Immature natural killer cell (primary cell): ENCODE measurements around the gene FSCN2. TPM values are rescaled to one million over a fixed set of nuclear protein-coding genes. Genes with fewer than 3 reads are reported as not detected.
A peak's percentile ranks its signal among the peaks of the same experiment; 100 is the strongest.

Experiments used
- DNase-seq, 3 donors: peaks; one replicate each; pipeline ENCODE4 v3.0.0; 2022; ENCODE audit warnings: mixed read lengths in 1 of 3
- H3K27ac Mint-ChIP-seq, 6 donors: one replicate each; pipeline ENCODE4 v1.8.0; 2020; ENCODE audit warnings: mixed read lengths in 6 of 6, mild to moderate bottlenecking in 5 of 6, inconsistent platforms in 4 of 6, moderate library complexity in 3 of 6
- H3K27me3 Mint-ChIP-seq, 3 donors: one replicate each; pipeline ENCODE4 v1.8.0; 2020 to 2021; ENCODE audit warnings: low read depth in 3 of 3, mild to moderate bottlenecking in 3 of 3, mixed read lengths in 3 of 3, moderate library complexity in 3 of 3, inconsistent platforms in 1 of 3
- H3K36me3 Mint-ChIP-seq, 3 donors: one replicate each; pipeline ENCODE4 v1.8.0; 2020; ENCODE audit warnings: mixed read lengths in 3 of 3, inconsistent platforms in 2 of 3, mild to moderate bottlenecking in 2 of 3
- H3K4me1 Mint-ChIP-seq, 2 donors: one replicate each; pipeline ENCODE4 v1.8.0; 2020; ENCODE audit warnings: inconsistent platforms in 2 of 2, mild to moderate bottlenecking in 2 of 2, mixed read lengths in 2 of 2, moderate library complexity in 1 of 2
- H3K4me3 Mint-ChIP-seq, 5 donors: one replicate each; pipeline ENCODE4 v1.8.0; 2020; ENCODE audit warnings: mild to moderate bottlenecking in 5 of 5, mixed read lengths in 5 of 5, inconsistent platforms in 3 of 5, moderate library complexity in 3 of 5
- H3K9me3 Mint-ChIP-seq, 6 donors: one replicate each; pipeline ENCODE4 v1.8.0; 2020; ENCODE audit warnings: mild to moderate bottlenecking in 6 of 6, mixed read lengths in 6 of 6, inconsistent platforms in 4 of 6, moderate library complexity in 3 of 6
- polyA plus RNA-seq, 3 donors: library from polyadenylated mRNA; unstranded; fragments of 300-500 nt; fragmentation: Illumina TruSeq; gene quantifications; one replicate each; pipeline ENCODE4 v1.2.3, GENCODE V29; 2021

Gene FSCN2
- polyA plus RNA-seq, 3 donors from 2014 or later, result 0.23 TPM; not detected in 2

DNA sequence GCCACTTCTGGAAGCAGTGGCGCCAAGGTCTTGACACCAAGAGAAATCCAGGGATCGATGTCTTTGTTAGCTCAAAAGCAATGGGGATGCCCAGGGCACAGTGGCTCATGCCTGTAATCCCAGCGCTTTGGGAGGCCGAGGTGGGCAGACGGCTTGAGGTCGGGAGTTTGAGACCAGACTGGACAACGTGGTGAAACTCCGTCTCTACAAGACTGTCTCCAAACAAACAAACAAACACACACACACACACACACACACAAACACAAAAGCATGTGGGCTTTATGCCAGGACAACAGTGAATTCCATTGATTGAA is 46.4 kb downstream of the FSCN2 start:
- Mint-ChIP-seq H3K36me3 (peaks cover 0 to 22% (median 4%) of the 10 kb centered on the region in 3 donors), H3K4me1 (peaks cover 4 to 6% of the 10 kb centered on the region in 2 donors), H3K4me3 (no peak overlapping the region)

DNA sequence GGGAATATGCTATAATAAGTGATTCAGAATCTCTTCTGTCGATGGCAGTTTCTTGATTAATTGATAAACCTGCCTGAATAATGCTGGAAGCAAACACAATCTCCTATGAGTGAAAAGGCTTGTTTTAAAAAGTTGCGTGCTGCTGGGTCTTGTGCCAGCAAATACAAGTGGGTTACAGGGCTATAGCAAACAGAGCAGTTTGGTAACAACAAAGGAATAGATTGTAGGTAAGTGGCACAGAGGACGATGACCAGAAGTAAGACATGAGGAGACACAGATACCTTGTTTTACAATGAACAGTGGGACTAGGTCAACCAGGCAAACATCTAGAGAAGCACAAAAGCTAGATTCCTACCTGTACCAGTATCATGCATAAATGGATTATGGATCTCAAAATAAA is 47.7 kb downstream of the FSCN2 start:
- Mint-ChIP-seq H3K27ac (peak overlapping the region in 1 of 6 donors; percentile 61), H3K36me3 (peaks cover 0 to 17% (median 4%) of the 10 kb centered on the region in 3 donors), H3K9me3 (no peaks in the 10 kb centered on the region), H3K4me3 (no peak overlapping the region), H3K27me3 (peaks cover 0 to 4% (median 0%) of the 10 kb centered on the region in 3 donors), H3K4me1 (peaks cover 4 to 6% of the 10 kb centered on the region in 2 donors)
- DNase-seq, result no peak

More for the DNA sequence above, 46.4 kb downstream of the FSCN2 start:
- H3K9me3 Mint-ChIP-seq, result no peaks in the 10 kb centered on the region
- no peak for DNase-seq
- H3K27ac Mint-ChIP-seq, result no peak overlapping the region
- H3K27me3 Mint-ChIP-seq, result peaks cover 0 to 2% (median 0%) of the 10 kb centered on the region in 3 donors

DNA sequence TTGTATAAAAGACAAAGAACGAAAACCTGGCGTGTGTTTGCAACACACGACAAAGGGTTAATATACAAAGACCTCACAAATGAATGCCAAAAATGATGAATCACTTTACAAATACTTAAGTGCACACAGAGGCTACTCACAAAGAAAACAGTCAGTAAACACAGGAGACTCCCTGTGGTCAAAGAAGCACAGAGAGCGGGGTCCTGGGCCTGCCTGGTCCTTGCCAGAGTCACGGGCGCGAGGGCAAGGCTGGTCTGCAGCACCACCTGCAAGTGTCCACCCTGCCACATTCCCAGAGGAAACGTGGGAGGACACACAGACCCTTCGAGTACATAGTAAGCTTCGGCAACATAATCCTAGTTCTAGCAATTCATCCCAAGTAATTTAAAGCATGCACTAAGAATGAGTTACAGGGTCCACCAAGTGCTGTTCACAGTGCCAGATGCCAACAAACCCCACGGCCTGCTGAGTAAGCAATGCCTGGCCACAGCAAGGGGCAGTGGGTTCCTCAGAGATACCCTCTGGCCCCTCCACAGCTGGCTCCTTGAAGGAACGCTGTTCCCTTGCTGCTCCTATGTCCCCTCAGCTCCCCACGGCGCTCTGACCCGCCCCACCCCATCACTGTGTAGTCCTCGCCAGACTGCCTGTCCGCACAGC is 48.6 kb downstream of the FSCN2 start:
- Mint-ChIP-seq H3K36me3 (peaks cover 0 to 15% (median under 1%) of the 10 kb centered on the region in 3 donors), H3K9me3 (no peaks in the 10 kb centered on the region)
- no peak for DNase-seq

DNA sequence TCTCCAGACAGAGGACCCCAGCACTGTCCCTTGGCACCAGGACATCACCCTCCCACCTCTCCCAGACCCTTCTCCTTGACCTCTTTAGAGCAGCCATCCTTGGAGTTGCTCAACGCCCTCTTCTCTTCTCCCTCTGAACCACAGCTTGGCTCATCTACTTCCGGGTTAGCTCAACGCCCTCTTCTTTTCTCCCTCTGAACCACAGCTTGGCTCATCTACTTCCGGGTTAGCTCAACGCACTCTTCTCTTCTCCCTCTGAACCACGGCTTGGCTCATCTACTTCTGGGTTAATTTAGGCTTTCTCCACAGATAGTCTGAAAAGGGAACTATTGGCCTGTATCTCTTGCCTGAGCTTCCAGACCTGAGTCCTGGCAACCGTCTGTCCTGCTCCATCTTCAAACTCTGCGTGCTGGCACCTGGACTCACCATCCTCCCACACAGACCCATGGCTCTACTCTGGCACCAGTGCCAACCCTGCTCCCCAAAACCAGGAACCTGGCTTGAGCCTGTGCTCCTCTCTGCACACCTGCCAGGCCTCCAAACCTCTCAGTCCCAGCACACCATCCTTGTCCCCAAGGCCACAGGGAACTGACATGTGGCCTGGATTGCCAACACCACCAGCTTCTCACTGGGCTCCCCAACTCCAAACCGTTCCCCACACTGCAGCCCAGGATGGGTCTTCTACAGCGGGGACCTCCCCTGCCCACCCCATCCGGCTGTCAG is 49.3 kb downstream of the FSCN2 start:
- peak overlapping the region in 4 of 6 donors; percentile 11 to 60 (median 28) for H3K27ac Mint-ChIP-seq
- H3K36me3 Mint-ChIP-seq, result peaks cover 0 to 18% (median 3%) of the 10 kb centered on the region in 3 donors
- peaks cover 0 to 4% (median 0%) of the 10 kb centered on the region in 3 donors for H3K27me3 Mint-ChIP-seq
- H3K4me3 Mint-ChIP-seq, result no peak overlapping the region
- H3K9me3 Mint-ChIP-seq, result no peaks in the 10 kb centered on the region
- DNase-seq, result no peak
- peaks cover 4 to 6% of the 10 kb centered on the region in 2 donors for H3K4me1 Mint-ChIP-seq

More for the DNA sequence above, 48.6 kb downstream of the FSCN2 start:
- Mint-ChIP-seq H3K4me3 (no peak overlapping the region), H3K27me3 (peaks cover 0 to 4% (median 0%) of the 10 kb centered on the region in 3 donors), H3K27ac (no peak overlapping the region), H3K4me1 (peaks cover 4 to 6% of the 10 kb centered on the region in 2 donors)

DNA sequence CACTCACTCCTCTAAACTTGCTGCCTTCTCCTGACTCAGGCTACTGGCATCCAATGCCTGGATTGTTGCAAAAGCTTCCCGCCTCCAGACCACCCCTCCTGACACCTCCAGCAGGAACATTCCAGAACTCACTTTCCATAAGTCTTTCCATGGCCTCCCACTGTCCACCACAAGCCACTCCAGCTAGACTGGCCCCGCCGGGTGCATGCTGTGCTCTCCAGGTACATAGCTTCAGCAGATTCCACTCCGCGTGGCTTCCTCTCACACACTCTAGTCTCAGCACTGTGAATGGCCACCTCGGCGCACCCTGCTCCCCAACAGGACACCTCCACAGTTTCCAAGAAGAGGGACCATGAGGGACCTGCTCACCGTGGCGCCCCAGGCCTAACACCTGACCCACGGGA is 49.9 kb downstream of the FSCN2 start:
- H3K36me3 Mint-ChIP-seq, result peaks cover 0 to 20% (median 3%) of the 10 kb centered on the region in 3 donors
- H3K4me3 Mint-ChIP-seq, result no peak overlapping the region

DNA sequence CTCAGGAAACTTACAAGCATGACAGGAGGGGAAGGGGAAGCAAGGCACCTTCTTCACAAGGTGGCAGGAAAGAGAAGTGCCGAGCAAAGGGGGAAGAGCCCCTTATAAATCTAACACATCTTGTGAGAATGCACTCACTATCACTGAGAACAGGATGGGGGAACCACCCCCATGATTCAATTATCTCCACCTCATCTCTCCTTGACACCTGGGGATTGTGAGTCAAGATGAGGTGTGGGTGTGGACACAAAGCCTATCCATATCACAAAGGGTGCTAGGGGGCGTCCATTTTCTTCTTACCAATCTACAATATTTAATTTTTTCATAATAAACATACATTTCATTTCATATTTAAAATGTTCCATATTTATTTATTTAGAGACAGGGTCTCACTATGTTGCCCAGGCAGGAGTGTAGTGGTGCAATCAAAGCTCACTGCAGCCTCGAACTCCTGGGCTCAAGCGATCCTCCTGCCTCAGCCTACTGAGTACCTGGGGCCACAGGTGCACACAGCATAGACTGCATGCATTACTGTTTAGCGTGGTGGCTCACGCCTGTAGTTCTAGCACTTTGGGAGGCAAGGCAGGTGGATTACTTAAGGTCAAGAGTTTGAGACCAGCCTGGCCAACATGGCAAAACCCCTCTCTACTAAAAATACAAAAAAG is 50.5 kb downstream of the FSCN2 start:
- peak overlapping the region in 2 of 6 donors; percentile 27 to 55 for H3K27ac Mint-ChIP-seq
- no peak overlapping the region for H3K4me3 Mint-ChIP-seq
- H3K9me3 Mint-ChIP-seq, result no peaks in the 10 kb centered on the region
- peaks cover 0 to 4% (median 0%) of the 10 kb centered on the region in 3 donors for H3K27me3 Mint-ChIP-seq
- H3K36me3 Mint-ChIP-seq, result peaks cover 0 to 25% (median 3%) of the 10 kb centered on the region in 3 donors
- H3K4me1 Mint-ChIP-seq, result peaks cover 4 to 6% of the 10 kb centered on the region in 2 donors
- no peak for DNase-seq

More for the DNA sequence above, 49.9 kb downstream of the FSCN2 start:
- H3K27ac Mint-ChIP-seq, result peak overlapping the region in 4 of 6 donors; percentile 17 to 60 (median 48)
- peaks cover 0 to 4% (median 0%) of the 10 kb centered on the region in 3 donors for H3K27me3 Mint-ChIP-seq
- no peak for DNase-seq
- peaks cover 4 to 6% of the 10 kb centered on the region in 2 donors for H3K4me1 Mint-ChIP-seq
- no peaks in the 10 kb centered on the region for H3K9me3 Mint-ChIP-seq

DNA sequence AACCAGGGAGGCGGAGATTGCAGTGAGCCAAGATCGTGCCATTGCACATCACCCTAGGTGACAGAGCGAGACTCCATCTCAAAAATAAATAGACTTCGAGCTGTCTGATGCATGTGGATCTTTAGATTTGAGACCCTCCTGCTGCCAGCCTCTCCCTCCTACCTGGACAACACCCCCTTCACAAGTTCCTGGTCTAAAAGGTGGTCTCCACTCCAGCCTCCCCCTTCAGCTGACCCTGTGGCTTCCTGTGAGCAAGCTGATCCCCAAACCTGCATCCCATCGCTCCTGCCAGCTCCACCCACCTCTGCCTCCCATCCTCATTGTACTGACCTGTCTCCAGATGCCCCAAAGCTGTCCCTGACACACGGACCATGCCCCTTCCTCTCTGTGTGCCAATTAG is 51.1 kb downstream of the FSCN2 start:
- Mint-ChIP-seq H3K27ac (peak overlapping the region in 1 of 6 donors; percentile 1), H3K36me3 (peaks cover 0 to 26% (median 3%) of the 10 kb centered on the region in 3 donors), H3K4me3 (no peak overlapping the region), H3K9me3 (no peaks in the 10 kb centered on the region), H3K4me1 (peaks cover 4 to 6% of the 10 kb centered on the region in 2 donors), H3K27me3 (peaks cover 0 to 4% (median 0%) of the 10 kb centered on the region in 3 donors)
- no peak for DNase-seq

DNA sequence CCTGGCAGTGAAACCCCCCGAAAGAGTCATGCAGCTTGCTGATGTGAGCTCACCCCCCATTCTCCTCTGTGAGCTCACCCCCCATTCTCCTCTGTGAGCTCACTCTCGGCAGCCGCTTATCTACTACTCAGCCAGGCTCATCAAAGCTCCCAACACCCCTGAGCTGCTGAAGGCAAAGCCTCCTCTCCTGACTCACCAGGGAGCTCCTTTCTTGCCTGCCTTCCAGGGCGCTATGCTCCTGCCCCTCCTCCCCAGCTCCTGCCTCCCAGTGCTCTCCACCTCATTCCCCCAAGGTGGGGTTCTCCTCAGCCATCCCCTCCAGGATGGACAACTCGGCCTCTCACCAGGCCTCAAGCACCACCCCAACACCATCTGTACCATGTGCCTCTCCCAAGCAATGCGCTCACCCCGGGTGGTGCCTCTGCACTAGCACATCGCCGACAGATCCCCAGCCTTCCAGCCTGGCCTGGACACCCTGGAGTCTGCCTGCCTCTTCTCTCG is 51.7 kb downstream of the FSCN2 start:
- DNase-seq, result no peak
- H3K9me3 Mint-ChIP-seq, result no peaks in the 10 kb centered on the region
- no peak overlapping the region for H3K4me3 Mint-ChIP-seq
- peaks cover 0 to 4% (median 0%) of the 10 kb centered on the region in 3 donors for H3K27me3 Mint-ChIP-seq
- H3K27ac Mint-ChIP-seq, result peak overlapping the region in 3 of 6 donors; percentile 1 to 69 (median 50)
- H3K36me3 Mint-ChIP-seq, result peaks cover 0 to 28% (median 3%) of the 10 kb centered on the region in 3 donors
- H3K4me1 Mint-ChIP-seq, result peaks cover 4 to 6% of the 10 kb centered on the region in 2 donors

DNA sequence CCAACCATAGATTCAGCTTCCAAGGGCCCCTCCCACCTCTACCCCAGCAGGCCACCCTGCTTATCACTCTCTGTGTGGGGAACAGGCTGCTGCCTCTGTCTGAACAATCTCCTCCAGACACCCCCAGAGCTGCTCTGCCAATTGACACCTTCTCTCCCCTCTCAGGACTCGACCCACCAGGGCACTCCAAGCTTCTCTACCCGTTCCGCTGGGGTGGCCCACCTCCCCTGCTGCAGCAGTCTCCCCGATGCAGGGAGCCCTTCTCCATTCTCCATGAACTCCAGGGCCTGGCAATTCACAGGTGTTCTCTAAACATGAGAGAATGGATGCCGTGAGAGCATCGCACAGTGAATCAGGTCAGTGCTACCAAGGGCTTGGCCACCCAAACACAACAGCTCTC is 52.3 kb downstream of the FSCN2 start:
- DNase-seq, result no peak
- Mint-ChIP-seq H3K36me3 (peaks cover 0 to 28% (median 3%) of the 10 kb centered on the region in 3 donors), H3K4me3 (no peak overlapping the region), H3K9me3 (no peaks in the 10 kb centered on the region), H3K27ac (no peak overlapping the region), H3K27me3 (peaks cover 0 to 4% (median 0%) of the 10 kb centered on the region in 3 donors), H3K4me1 (peaks cover 4 to 6% of the 10 kb centered on the region in 2 donors)

DNA sequence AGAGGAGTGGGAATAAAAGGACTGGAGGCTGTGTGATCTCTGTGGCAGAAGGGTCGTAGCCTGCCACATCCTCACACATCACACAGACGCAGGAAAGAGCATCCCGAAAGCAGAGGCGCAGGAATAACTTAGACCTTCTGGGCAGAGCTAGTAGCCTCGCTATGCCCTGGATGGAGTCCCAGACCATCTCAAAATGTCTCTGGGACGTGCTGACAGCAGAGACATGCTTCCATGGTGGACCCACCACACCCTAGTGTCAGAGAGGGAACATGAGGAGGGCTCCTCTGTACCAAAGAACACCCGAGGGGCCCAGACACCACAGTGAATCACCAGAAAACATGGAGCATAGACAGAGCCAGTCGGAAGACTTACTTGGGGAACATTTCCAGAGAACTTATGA is 53.6 kb downstream of the FSCN2 start:
- DNase-seq, result no peak
- Mint-ChIP-seq H3K4me3 (no peak overlapping the region), H3K9me3 (no peaks in the 10 kb centered on the region), H3K27me3 (peaks cover 0 to 4% (median 3%) of the 10 kb centered on the region in 3 donors), H3K4me1 (peaks cover 4 to 6% of the 10 kb centered on the region in 2 donors), H3K36me3 (peaks cover 3 to 31% (median 3%) of the 10 kb centered on the region in 3 donors), H3K27ac (no peak overlapping the region)

DNA sequence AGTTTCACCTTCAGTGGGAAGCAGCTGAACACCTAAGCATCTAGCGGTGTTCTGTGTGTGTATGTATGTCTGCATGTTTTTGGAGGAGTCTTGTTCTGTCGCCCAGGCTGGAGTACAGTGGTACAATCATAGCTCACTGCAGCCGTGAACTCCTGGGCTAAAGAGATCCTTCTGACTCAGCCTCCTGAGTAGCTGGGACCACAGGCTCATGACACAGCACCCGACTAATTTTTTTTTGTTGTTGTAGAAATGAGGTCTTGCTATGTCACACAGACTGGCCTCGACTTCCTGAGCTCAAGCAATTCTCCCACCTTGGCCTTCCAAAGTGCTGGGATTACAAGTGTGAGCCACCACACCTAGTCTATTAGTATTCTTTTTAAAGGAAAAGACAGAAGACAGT is 54.2 kb downstream of the FSCN2 start:
- Mint-ChIP-seq H3K36me3 (peaks cover 3 to 32% (median 4%) of the 10 kb centered on the region in 3 donors), H3K27ac (no peak overlapping the region), H3K9me3 (no peaks in the 10 kb centered on the region), H3K27me3 (peaks cover 0 to 4% (median 3%) of the 10 kb centered on the region in 3 donors), H3K4me3 (no peak overlapping the region), H3K4me1 (peaks cover 3% of the 10 kb centered on the region in 2 donors)
- no peak for DNase-seq

DNA sequence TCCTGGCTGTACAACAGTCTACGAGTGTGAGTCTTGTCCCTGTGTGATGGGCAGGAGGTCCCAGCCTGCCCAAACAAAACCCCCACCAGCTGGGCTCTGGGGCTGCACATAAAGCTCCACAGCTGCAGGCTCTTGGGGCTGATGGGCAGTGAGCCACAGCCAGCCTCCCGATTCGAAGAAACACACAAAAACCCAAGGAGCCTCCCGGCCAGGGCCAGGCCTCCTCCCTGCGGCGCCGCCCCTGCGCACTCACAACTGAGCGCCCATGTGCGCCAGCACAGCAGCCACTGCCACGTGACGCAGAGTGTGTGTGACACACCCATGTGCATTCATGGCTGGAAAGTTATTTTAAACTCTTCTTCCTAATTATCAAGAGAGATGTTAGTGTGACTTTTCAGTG is 54.6 kb downstream of the FSCN2 start:
- no peak for DNase-seq
- Mint-ChIP-seq H3K4me3 (no peak overlapping the region), H3K36me3 (peaks cover 3 to 30% (median 4%) of the 10 kb centered on the region in 3 donors), H3K27ac (no peak overlapping the region), H3K9me3 (no peaks in the 10 kb centered on the region), H3K27me3 (peaks cover 0 to 4% (median 3%) of the 10 kb centered on the region in 3 donors), H3K4me1 (no peaks in the 10 kb centered on the region)

DNA sequence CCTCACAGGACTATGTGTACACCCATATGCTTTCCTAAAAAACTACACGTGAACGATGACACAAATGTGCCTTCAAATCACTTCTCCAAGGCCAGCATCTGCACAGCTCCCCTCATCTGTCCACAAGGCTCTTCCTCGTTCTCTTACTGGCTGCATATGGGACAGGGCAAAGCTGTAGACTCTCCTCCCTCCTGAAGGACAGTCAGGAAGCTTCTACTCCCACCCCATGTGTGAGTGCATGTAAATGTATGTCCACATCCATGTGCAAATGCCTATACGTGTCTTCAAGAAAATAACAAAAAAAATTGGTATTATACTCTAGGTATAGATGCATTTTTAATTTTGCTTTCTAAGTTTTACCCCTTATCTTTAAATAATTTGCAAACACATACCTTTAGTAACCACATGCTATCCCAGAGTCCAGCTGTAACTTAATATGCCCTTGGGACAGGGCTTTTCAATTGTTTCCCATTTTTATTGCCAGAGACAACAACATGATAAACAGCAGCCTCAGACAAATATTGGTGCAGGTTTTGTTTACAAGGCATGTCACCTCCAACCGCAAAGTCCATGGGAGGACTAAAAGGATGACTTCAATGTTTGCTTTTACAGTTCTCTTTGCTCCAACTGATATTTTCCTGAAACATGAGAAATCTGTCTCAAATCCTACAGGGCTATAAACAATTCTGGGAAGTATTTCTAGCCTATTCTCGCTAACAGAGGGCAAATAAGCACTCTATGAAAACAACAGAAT is 55.6 kb downstream of the FSCN2 start:
- H3K36me3 Mint-ChIP-seq, result peaks cover 10 to 40% (median 13%) of the 10 kb centered on the region in 3 donors
- no peaks in the 10 kb centered on the region for H3K4me1 Mint-ChIP-seq
- H3K4me3 Mint-ChIP-seq, result no peak overlapping the region
- H3K27me3 Mint-ChIP-seq, result peaks cover 0 to 4% (median 3%) of the 10 kb centered on the region in 3 donors
- no peak for DNase-seq
- H3K9me3 Mint-ChIP-seq, result no peaks in the 10 kb centered on the region
- H3K27ac Mint-ChIP-seq, result no peak overlapping the region
